Measurements from ENCODE around the gene HSD17B14. TPM values are rescaled to one million over a fixed set of nuclear protein-coding genes. Genes with fewer than 3 reads are reported as not detected.
A peak's percentile ranks its signal among the peaks of the same experiment; 100 is the strongest.

HSD17B14 gene
- total and polyA plus RNA-seq, 9 of the 15 experiments (the other 6 are each of a cell fraction or from before 2014, with no cell fraction given), result 0.16 TPM; not detected in 8

GRCh38 chr19:48881741-48882657 lies 45.7 kb upstream of the HSD17B14 start (continued):
- TF ChIP-seq ZNF280B (CRISPR knock-in tag; IDR thresholded peaks at IDR 0.05) (peak; percentile 54; the same call in 1 of the 2 replicates), ZNF766 (CRISPR knock-in tag; conservative IDR thresholded peaks at IDR 0.05) (0 out of 2 replicates have a peak, but pooled peaks have one; percentile 57), ZBTB34 (CRISPR knock-in tag; IDR thresholded peaks at IDR 0.05) (peak; percentile 84; the same call in 1 of the 2 replicates), ZBTB49 (CRISPR knock-in tag; IDR thresholded peaks at IDR 0.05; ENCODE audit: borderline replicate concordance) (no peak), PHF20 (IDR thresholded peaks at IDR 0.05; ENCODE audit: partially characterized antibody) (no peak), RBM22 (IDR thresholded peaks at IDR 0.05; ENCODE audit: low read depth, low read length, poor library complexity, severe bottlenecking) (no peak), TEAD2 (tag; IDR thresholded peaks at IDR 0.05) (peak; percentile 84), VEZF1 (CRISPR knock-in tag; IDR thresholded peaks at IDR 0.05) (peak; percentile 42; the same call in 1 of the 2 replicates), TARDBP (IDR thresholded peaks at IDR 0.05) (no peak), ZNF584 (CRISPR knock-in tag; IDR thresholded peaks at IDR 0.05; ENCODE audit: low read depth) (peak; percentile 90), HOMEZ (CRISPR knock-in tag; IDR thresholded peaks at IDR 0.05) (0 out of 2 replicates have a peak, but pooled peaks have one; percentile 49), SIX5 (IDR thresholded peaks at IDR 0.05; ENCODE audit: borderline replicate concordance in 1 of 2, insufficient read depth in 1 of 2, low read depth in 1 of 2, low read length in 2 of 2) (peak; percentile 91 to 94), ZNF589 (CRISPR knock-in tag; IDR thresholded peaks at IDR 0.05; ENCODE audit: low read depth) (peak; percentile 91), MECOM (CRISPR knock-in tag; IDR thresholded peaks at IDR 0.05) (peak; percentile 97), XRCC3 (IDR thresholded peaks at IDR 0.05) (no peak), NFYB (IDR thresholded peaks at IDR 0.05; ENCODE audit: extremely low read depth, insufficient read length) (no peak)

All from K562 (cell line).